Jurkat, Clone E6-1 (cell line): ENCODE data around the gene UNC80.

Experiments used
- DNase-seq: peaks from one replicate; pipeline ENCODE4 v3.0.0-alpha.2; 2011; ENCODE audit warnings: low read depth, low spot score
- H3K4me3 ChIP-seq: 2 replicates; pipeline ENCODE4 v1.5.1; 2011; ENCODE audit warnings: mild to moderate bottlenecking, low read length, control low read depth, moderate library complexity

Gene UNC80

DNA sequence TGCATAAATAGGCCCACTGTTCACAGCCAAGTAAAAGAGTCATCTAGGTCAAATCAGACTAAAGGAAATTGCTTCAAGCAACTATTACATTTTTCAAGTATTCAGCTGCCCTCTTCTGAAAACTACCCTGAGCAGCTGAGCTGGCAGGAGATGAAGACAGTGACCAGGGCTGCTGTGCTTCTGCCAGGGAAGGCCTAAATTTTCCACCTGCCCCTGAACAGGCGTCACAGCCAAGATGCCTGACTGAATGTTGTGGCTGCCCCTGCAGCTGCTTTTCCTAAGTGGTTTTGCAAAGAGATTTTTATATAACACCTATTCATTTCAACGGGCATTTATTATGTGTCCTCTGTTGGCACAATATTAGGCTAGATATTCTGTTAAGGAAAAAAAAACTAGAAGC, 134.1 kb downstream of the UNC80 start:
- H3K4me3 ChIP-seq, result no peak overlapping the region
- DNase-seq, result no peak

DNA sequence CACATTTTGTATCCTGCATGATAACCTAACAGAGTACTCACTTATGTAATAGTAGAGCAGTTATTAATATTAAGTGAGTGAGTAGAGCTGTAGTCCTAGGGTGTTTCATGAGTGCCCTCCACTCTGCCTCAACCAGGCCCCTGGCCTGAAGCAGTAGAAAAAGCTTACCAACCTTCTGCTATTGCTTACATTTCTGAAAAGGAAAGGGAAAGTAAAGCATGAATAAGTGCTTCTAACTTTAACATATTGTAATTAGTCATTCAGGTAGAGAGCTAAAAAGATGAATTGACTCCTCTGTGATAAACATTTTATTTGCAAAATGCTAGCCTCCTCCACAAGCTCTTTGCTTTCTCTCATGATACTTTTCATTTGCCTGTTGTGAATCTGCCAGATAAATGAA, 136.1 kb downstream of the UNC80 start:
- DNase-seq, result no peak
- H3K4me3 ChIP-seq, result no peak overlapping the region

DNA sequence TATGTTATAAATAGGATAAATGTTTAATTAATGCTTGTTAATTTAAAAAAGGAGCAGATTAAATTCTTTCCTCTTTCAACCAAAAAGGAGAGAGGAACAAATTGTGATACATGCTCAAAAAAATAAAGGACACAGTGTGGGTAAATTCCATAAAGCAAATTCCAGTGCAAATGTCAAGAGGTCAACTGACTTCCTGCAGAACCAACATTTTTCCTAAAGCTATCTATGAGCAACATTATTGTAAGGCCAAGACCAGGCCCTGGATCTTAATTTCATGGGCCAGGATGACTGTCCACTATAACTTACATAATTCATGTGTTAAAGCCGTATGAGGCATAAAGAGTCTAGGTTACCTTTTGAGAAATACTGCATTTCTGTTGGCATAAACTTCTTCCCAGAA, 136.9 kb downstream of the UNC80 start:
- no peak overlapping the region for H3K4me3 ChIP-seq
- DNase-seq, result no peak

DNA sequence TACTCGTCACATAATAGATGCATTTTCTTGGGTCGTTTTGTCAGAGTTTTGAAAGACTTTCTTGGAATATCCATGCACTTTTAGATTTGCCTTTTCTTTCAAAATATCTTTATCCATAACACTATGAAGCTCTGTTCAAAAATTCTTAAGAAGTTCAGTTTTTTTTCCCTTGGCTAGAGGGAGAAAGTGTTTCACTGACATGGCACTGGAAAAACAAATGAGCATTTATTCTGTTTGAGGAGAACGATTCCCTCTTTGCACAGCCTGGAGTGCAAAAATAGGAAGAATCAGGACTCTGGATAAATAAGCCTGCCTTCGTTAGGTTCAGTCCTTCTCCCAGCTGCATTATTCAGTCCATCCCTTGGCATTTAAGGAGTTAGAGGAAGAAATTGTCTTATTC, 139.9 kb downstream of the UNC80 start:
- H3K4me3 ChIP-seq, result no peak overlapping the region
- no peak for DNase-seq

DNA sequence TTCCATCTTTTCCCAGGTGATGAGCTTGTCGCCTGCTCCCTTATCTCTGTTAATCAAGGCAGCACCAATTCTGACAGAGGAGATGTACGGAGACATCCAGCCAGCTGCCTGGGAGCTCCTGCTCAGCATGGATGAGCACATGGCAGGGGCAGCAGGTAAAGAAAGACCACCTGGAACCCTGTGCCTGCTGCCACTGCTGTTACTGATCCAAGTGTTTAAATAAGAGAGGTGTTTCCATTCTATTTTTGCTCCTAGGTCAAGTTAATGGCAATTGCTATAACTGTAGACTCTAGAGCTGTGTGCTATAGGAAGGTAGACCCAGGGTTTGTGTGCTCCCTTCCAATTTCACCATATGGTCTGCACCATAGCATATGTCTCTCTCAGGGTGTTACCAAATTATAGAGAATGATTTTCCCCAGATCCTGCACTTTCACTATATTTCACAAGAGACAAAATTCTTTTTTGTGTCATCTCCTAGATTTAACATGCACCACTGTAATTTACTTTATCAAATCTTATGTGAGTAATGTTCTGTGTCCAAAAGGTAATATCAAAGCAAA, 142.2 kb downstream of the UNC80 start:
- H3K4me3 ChIP-seq, result no peak overlapping the region
- no peak for DNase-seq

DNA sequence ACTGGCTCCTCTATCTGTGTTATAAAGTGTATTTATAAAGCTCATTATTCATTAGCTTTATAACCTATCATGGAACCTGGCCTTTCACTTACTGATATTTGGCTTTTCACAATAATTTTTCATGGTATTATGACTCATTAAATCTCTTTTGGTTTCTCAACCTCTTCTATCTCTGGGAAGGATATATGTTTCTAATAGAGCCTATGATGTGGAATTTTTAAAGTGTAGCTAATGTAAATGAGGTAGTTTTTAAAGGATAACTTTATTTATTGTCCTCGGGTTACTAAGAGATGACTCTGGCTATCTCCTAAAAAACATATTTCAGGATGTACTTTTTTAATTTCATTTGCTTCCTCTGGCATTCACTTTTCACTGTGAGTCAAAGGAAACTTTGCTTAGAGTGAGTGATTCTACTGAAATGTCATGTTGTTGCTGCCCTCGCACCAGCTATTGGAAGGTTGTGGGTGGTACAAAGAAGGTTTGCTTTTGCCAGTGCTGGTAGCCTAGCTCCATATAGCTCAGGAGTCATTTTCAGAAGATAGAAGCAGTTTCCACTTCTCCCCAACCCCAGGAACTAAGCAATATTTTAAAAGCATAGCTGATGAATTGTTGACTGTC, 145.6 kb downstream of the UNC80 start:
- DNase-seq, result no peak
- no peak overlapping the region for H3K4me3 ChIP-seq

DNA sequence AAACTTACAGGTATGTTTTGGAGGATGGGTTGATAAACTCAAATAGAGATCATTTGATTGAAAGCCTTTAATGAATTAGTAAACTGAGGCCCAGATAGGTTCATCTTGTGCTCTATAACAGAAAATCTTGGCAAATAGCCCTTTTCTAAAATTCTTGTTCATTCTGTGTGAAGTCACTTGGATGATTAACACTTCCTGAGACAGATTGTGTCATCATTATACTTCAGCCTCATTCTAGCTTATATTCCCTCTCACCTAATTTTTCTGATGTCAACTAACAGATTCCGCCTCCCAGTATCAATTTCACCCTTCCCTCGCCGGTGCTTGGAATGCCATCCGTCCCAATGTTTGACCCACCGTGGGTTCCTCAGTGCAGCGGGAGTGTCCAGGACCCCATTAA, 146.6 kb downstream of the UNC80 start:
- no peak overlapping the region for H3K4me3 ChIP-seq
- DNase-seq, result no peak

DNA sequence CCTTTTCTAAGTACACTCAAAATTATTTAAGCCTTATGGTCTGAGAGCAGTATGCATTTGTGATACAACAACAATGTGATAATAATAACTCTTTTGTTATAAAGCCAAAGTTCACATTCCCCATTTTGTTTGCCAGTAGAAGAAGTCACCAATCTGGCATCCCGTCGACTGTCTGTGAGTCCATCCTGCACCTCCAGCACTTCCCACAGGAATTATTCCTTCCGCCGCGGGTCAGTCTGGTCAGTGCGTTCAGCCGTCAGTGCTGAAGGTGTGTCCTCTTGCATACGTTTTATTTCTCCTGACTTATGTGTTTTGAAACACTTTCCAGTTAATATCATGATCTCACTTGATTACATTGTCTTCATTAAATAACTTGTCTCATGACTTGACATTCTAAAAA, 150.5 kb downstream of the UNC80 start:
- no peak overlapping the region for H3K4me3 ChIP-seq
- DNase-seq, result no peak

DNA sequence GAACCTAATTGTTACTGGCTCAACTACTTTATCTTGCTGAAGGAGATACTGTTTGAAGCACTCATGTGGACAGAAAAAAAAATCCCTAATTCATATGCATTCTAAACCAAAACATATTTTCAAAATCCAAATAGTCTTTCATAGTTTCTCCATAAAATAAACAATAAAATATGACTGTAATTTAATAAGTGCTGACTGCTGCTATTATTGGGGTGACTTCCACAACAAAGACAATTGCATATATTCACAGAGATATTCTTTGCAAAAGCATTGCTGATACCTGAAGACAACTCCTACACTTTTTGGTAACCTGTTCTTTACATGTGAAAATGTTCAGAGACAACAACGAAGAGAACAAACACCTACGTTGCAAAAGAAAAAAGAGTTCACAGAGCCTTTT, 157.7 kb downstream of the UNC80 start:
- DNase-seq, result no peak
- no peak overlapping the region for H3K4me3 ChIP-seq

DNA sequence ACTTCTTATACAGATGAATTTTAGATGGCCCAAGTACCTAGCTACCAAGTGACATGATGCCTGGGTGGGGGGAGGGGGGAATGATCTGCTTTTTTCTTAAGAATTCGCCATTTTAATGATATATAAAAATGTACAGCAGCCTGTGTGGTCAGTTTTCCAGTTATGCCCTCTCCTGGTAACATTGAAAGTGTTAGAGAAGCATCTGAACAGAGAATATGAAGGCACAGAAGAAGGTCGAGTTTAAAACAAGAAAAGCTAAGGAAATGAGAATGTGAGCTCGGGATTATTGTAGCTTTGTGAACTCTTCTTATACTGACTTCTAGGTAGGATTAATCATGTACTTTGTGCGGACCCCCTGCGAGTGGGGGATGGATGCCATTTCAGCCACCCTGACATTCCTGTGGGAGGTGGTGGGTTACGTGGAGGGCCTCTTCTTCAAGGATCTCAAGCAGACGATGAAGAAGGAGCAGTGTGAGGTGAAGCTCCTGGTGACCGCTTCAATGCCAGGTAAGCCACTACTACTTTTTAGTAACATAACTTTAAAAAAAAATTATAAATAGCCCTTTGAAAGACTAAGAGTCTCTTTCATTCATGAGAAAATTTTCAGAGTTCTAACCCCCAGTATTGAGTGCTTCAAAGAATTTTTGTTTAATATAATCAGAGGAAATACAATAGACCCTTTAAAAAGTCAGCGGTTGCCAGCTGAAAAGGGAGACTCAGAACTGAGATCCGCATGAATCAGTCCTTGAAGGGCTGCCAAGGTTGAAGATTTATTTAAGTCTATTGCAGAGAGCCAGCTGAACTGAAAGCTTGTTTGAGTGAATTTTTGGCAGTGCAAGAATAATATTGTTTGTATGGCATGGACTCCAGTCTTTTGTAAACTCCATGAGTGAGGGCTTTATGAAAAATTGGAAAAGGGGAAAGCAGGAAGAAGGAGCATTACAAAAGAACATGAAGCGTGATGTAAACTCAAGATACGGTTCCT, 162.2 kb downstream of the UNC80 start:
- H3K4me3 ChIP-seq, result no peak overlapping the region
- DNase-seq, result no peak

DNA sequence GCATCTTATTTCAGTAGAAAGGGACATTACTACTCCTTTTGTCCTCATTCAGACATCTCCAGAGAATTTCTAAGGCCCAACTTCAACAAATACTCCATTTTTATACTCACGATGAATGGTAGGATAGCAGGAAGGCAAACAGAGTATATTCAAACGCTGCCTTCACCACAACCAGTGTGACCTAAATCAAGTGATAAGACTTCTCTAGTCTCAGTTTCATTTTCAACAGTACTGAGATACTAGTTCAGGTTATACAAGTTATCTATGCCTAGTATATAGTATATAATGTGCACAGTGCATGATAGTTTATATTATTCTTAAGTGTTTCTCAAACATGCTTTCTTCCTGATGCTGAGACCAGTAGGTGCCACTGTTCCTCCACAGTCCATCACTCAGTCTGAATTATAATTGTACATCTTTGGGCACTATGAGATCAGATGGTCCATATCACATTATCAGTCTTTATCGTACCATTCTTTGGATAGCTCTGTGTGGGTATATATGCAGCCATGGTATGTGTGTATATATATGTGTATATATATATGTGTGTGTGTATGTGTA, 164.6 kb downstream of the UNC80 start:
- no peak for DNase-seq

DNA sequence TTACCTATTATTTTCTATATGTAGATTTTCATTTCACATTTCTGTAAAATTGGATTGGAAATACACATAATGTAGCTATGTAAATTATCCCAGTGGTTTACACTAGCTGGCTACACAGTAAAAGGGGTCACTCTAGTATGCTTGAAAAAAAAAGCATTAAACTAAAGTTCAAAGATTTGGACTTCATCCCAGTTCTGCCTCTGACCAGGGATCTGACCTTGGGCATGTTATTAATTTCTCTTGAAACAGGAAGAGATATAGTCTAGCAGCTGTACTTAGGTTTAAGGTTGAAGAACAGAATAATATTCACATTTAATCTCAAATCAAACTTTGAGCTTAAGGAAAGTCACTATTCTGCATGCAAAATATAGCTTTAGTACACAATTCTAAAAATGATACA, 166.3 kb downstream of the UNC80 start:
- DNase-seq, result no peak
- H3K4me3 ChIP-seq, result no peak overlapping the region

More for the DNA sequence above, 164.6 kb downstream of the UNC80 start:
- H3K4me3 ChIP-seq, result no peak overlapping the region

DNA sequence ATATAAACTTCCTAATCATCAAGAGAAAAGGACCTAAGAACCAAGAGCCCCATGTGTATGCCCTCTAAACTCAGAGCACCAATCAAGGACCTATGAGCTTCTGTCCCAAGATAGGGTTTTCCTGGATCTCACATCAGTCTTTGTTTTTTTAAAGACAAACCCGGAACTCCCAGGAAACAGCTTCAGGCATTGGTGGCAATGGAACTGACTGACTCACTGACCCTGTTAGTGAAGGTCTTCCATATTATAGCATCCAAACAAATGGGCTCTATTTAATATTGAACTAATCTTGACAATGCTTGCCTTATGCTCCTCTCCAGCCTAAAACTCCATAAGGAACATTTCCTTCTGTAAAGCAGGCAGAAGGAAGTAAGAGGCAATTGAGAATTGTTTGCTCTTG, 167.3 kb downstream of the UNC80 start:
- no peak for DNase-seq

DNA sequence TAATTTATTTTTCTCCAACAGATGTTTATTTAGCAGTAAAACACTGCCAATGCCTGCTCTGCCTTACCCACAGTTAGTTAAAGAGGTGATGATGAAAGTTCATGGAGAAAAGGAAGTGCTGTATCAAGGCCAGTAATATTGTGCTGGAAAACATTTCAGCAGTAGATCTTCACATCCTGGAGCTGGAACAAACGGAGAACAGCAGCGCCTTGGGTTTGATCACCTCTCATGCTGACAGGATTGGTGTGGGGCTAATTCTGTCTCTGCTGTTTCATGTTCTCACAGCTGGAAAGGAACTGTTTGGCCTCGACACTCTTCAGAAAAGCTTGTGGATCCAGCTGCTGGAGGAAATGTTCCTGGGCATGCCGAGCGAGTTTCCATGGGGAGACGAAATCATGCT, 169.3 kb downstream of the UNC80 start:
- no peak overlapping the region for H3K4me3 ChIP-seq
- no peak for DNase-seq

More for the DNA sequence above, 167.3 kb downstream of the UNC80 start:
- H3K4me3 ChIP-seq, result no peak overlapping the region

DNA sequence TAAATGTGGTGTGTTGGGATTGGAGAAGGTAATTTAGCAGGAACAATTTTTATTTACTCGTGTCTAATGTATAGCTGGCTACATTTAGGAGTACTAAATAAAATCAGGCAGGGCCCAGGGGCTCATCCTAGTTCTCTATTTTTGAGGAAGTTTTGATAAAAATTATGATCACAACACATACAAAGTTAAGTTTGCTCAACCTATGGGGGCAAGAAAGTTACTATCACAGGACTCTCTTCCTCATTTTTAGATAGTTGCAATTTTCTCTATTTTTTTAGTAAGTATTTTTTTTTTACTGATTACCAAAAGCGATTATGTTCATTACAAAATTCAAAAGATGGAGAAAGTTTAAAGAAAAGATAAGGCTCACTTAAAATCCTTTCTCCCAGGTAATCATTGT, 170.8 kb downstream of the UNC80 start:
- no peak for DNase-seq
- no peak overlapping the region for H3K4me3 ChIP-seq

DNA sequence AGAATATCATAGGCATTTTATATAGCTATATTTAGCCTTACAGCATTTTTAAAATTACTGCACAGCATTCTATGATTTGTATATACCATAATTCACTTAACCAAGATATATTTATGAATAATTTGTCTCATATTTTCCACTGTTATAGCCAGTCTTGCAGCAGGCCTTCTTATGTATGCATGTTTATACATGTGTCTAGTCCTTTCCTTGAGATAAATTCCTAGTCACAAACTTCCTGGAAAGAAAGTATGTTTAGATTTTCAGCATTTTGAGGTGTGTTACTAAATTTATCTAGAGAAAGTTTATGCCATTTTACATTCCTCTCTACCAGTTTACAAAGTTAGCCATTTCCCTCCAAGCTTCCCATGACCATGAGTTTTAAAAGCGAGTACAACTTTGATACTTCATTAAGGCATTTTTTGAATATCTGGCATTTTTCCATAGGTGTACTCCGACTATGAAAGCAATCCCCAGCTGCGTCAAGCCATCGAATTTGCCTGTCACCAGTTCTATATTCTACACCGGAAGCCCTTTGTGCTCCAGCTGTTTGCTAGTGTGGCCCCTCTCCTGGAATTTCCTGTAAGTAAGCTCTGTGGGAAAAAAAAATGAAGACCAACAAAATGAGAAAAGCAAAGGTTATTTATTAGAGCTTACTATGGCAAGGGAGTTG, 171.4 kb downstream of the UNC80 start:
- no peak overlapping the region for H3K4me3 ChIP-seq
- no peak for DNase-seq

DNA sequence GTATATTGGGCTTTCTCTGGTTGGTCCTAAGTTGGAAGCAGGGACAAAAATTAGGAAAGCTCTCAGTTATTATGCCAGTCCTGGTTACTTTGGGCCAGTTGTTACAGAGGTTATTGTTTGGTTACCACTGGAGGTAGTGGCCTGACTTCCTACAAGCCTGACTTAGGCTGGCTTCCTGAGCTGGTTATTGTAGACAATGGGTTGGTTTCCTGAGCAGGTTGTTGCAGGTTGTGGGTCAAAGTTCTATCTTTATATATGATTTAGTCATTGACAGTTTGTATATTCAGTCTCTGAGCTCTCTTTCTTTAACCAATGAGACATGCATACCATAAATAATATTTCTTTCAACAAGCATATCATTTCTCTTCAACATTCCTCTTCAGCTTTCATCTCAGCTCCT, 172.1 kb downstream of the UNC80 start:
- no peak for DNase-seq
- H3K4me3 ChIP-seq, result no peak overlapping the region

DNA sequence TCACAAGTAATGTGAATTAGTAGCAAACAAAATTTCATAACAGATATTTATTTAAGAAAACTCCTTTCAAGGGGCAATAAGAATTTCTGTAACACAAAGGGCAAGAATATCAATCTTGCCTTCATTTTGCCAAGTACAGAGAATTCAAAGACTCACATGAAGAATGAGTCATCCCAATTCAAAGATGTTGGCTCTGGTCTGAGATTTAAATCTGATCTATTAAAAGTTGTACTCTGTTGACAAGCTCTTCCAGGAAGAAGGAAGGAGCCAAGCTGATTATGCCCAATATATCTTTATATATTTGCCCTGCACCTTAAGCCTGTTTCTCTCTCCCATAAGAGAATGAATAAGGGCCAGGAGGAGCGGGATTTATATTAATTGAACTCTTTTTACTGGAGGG, 174.9 kb downstream of the UNC80 start:
- DNase-seq, result no peak
- no peak overlapping the region for H3K4me3 ChIP-seq

DNA sequence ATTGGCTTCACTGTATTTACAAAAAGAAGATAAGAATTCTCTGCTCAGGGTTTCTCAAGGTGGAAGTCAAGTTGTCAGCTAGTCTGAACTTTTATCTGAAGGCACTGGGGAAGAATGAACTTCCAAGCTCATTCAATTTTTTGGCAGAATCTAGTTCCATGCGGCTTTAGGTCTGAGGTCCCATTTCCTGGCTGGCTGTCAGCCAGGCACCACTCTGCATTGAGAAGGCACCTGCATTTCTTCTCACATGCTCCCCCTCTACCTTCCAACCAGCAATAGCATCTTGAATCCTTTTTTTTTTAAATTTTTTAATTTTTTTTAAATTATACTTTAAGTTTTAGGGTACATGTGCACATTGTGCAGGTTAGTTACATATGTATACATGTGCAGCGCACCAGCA, 184.6 kb downstream of the UNC80 start:
- H3K4me3 ChIP-seq, result no peak overlapping the region
- DNase-seq, result peak; percentile 10

DNA sequence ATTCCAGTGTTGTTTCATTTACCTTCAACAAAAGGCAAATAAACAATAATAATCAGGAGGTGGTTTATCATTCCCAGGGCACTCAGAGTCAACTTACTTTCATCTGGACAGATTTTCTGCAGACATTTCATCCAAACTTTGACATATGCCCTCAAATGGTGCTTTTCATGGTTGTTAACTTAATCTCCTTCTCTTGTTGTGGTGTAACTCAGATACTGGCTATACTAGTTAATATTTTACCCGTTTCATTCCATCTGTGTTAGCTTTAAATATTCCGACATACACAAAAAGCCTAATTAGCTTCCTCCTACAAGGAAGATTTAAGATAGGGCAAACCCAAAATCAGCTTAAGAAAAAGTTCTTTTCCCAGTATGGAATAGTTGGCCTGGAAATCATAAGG, 186.4 kb downstream of the UNC80 start:
- no peak overlapping the region for H3K4me3 ChIP-seq
- DNase-seq, result no peak
